ENCODE data around the gene ZMYM5.
"Not testable (repeated sequence)": the region's sequence is repeated elsewhere in the genome, so short reads cannot be mapped to it uniquely, and the experiment has no call there.

The ZMYM5 gene

GRCh38 chr13:19822673-19823072, 40.8 kb downstream of the ZMYM5 start:
- in situ Hi-C loops (cut with MboI; ENCODE audit: low sequenced_read_pairs) = no loop called here

GRCh38 chr13:19818223-19818842, 45.1 kb downstream of the ZMYM5 start:
- in situ Hi-C loops (cut with MboI; ENCODE audit: low sequenced_read_pairs) = no loop called here

- in situ Hi-C loops (cut with MboI; ENCODE audit: low sequenced_read_pairs) = no loop called here
Measured at GRCh38 chr13:19817510-19818158, 45.8 kb downstream of the ZMYM5 start.

GRCh38 chr13:19817106-19817505, 46.3 kb downstream of the ZMYM5 start:
- in situ Hi-C loops (cut with MboI; ENCODE audit: low sequenced_read_pairs) = no loop called here

- in situ Hi-C loops (cut with MboI; ENCODE audit: low sequenced_read_pairs) = not testable (repeated sequence)
Measured at GRCh38 chr13:19815842-19816241, 47.6 kb downstream of the ZMYM5 start.

GRCh38 chr13:19810996-19811881, 52.2 kb downstream of the ZMYM5 start:
- in situ Hi-C loops (cut with MboI; ENCODE audit: low sequenced_read_pairs) = no loop called here

GRCh38 chr13:19810151-19810550, 53.3 kb downstream of the ZMYM5 start:
- in situ Hi-C loops (cut with MboI; ENCODE audit: low sequenced_read_pairs) = no loop called here

GRCh38 chr13:19805765-19806164, 57.7 kb downstream of the ZMYM5 start:
- in situ Hi-C loops (cut with MboI; ENCODE audit: low sequenced_read_pairs) = no loop called here

GRCh38 chr13:19795956-19796355, 67.5 kb downstream of the ZMYM5 start:
- in situ Hi-C loops (cut with MboI; ENCODE audit: low sequenced_read_pairs) = no loop called here

GRCh38 chr13:19794631-19795030, 68.8 kb downstream of the ZMYM5 start:
- in situ Hi-C loops (cut with MboI; ENCODE audit: low sequenced_read_pairs) = no loop called here

- in situ Hi-C loops (cut with MboI; ENCODE audit: low sequenced_read_pairs) = no loop called here
Measured at GRCh38 chr13:19791953-19792537, 71.4 kb downstream of the ZMYM5 start.

- in situ Hi-C loops (cut with MboI; ENCODE audit: low sequenced_read_pairs) = not testable (repeated sequence)
Measured at GRCh38 chr13:19782727-19783682, 80.4 kb downstream of the ZMYM5 start, which contains the start of gene PSPC1. PSPC1 (minus strand) TSS chr13:19782945; CDS start chr13:19782757, 188 bp downstream.

- in situ Hi-C loops (cut with MboI; ENCODE audit: low sequenced_read_pairs) = no loop called here
Measured at GRCh38 chr13:19782049-19782726, 81.3 kb downstream of the ZMYM5 start.

- in situ Hi-C loops (cut with MboI; ENCODE audit: low sequenced_read_pairs) = no loop called here
Measured at GRCh38 chr13:19781526-19781925, 81.9 kb downstream of the ZMYM5 start.

- in situ Hi-C loops (cut with MboI; ENCODE audit: low sequenced_read_pairs) = not testable (repeated sequence)
Measured at GRCh38 chr13:19780753-19781418, 82.6 kb downstream of the ZMYM5 start.
